Mammary epithelial cell (primary cell): ENCODE results near the gene ILF2.

Experiments
- CTCF ChIP-seq, 2 donors: IDR thresholded peaks in 1 of 2; conservative IDR thresholded peaks in 1 of 2; 2 replicates each; pipeline ENCODE4 v1.5.1; 2011 to 2012; ENCODE audit warnings: inconsistent platforms in 2 of 2, low read length in 2 of 2, mild to moderate bottlenecking in 2 of 2, control low read depth in 1 of 2, low read depth in 1 of 2; ENCODE audit not compliant: insufficient read depth in 1 of 2; ENCODE audit errors: extremely low read depth in 1 of 2
- EZH2 ChIP-seq: IDR thresholded peaks from 2 replicates; pipeline ENCODE4 v1.6.1; 2012; ENCODE audit warnings: low read length, inconsistent platforms, borderline replicate concordance

- TF ChIP-seq CTCF (conservative IDR thresholded peaks at IDR 0.05 in 1 of 2, IDR thresholded peaks at IDR 0.05 in 1 of 2; ENCODE audit: extremely low read depth in 1 of 2, insufficient read depth in 1 of 2, low read depth in 1 of 2, low read length in 2 of 2) (no peak), EZH2 (no peak)
These were observed 47.7 kb downstream of the ILF2 start for GRCh38 chr1:153623101-153623500.
